Activated T-helper 17 cell treated with anti-CD3 and anti-CD28 coated beads, Interleukin-2, amount 50 U/mL, for 72 hours (primary cell): ENCODE data around the gene ING3. TPM values are rescaled to one million over a fixed set of nuclear protein-coding genes. Genes with fewer than 3 reads are reported as not detected.
A peak's percentile ranks its signal among the peaks of the same experiment; 100 is the strongest.

Experiments used
- ATAC-seq: fragments of 150-1000 bp; cut with Tn5 transposase; replicated peaks from 2 replicates; pipeline ENCODE4 v1.10.0; 2021; ENCODE audit warnings: mild to moderate bottlenecking, moderate library complexity
- H3K27ac Mint-ChIP-seq: one replicate; pipeline ENCODE4 v1.8.0; 2022; ENCODE audit warnings: mixed read lengths
- H3K27me3 Mint-ChIP-seq: one replicate; pipeline ENCODE4 v1.8.0; 2022; ENCODE audit warnings: mixed read lengths
- H3K36me3 Mint-ChIP-seq: one replicate; pipeline ENCODE4 v1.8.0; 2022; ENCODE audit warnings: low read depth, mild to moderate bottlenecking, mixed read lengths
- H3K4me1 Mint-ChIP-seq: one replicate; pipeline ENCODE4 v1.8.0; 2022; ENCODE audit warnings: mixed read lengths
- H3K4me3 Mint-ChIP-seq: one replicate; pipeline ENCODE4 v1.8.0; 2022; ENCODE audit warnings: mild to moderate bottlenecking, mixed read lengths
- H3K9me3 Mint-ChIP-seq: one replicate; pipeline ENCODE4 v1.8.0; 2022; ENCODE audit warnings: mixed read lengths
- total RNA-seq, 2 donors: library from RNA; stranded (reverse); gene quantifications; one replicate each; pipeline ENCODE4 v1.2.3, GENCODE V29; 2022

The ING3 gene
- total RNA-seq, 2 donors from 2014 or later = 21.9 to 29.9 TPM

- Mint-ChIP-seq H3K27ac (no peak overlapping the region), H3K9me3 (no peaks in the 10 kb centered on the region), H3K4me1 (no peaks in the 10 kb centered on the region), H3K36me3 (no peaks in the 10 kb centered on the region), H3K27me3 (peaks cover 3% of the 10 kb centered on the region), H3K4me3 (no peak overlapping the region)
- ATAC-seq = no peak
These were observed 9.5 kb upstream of the ING3 start for GRCh38 chr7:120941064-120941463.

- peaks cover 7% of the 10 kb centered on the region for H3K27me3 Mint-ChIP-seq
- ATAC-seq = no peak
- no peaks in the 10 kb centered on the region for H3K36me3 Mint-ChIP-seq
- H3K9me3 Mint-ChIP-seq = no peaks in the 10 kb centered on the region
- H3K4me3 Mint-ChIP-seq = no peak overlapping the region
- H3K27ac Mint-ChIP-seq = no peak overlapping the region
- no peaks in the 10 kb centered on the region for H3K4me1 Mint-ChIP-seq
These were observed 8.7 kb upstream of the ING3 start for GRCh38 chr7:120941856-120942255.

GRCh38 chr7:120942861-120943260 is 7.7 kb upstream of the ING3 start:
- Mint-ChIP-seq H3K27me3 (peaks cover 9% of the 10 kb centered on the region), H3K27ac (no peak overlapping the region), H3K9me3 (no peaks in the 10 kb centered on the region), H3K36me3 (no peaks in the 10 kb centered on the region), H3K4me1 (no peaks in the 10 kb centered on the region), H3K4me3 (no peak overlapping the region)
- no peak for ATAC-seq

GRCh38 chr7:120944826-120945562 is 5.6 kb upstream of the ING3 start:
- Mint-ChIP-seq H3K4me1 (peaks cover 8% of the 10 kb centered on the region), H3K36me3 (no peaks in the 10 kb centered on the region), H3K27me3 (peaks cover 12% of the 10 kb centered on the region), H3K9me3 (no peaks in the 10 kb centered on the region), H3K4me3 (no peak overlapping the region), H3K27ac (no peak overlapping the region)
- ATAC-seq = no peak

GRCh38 chr7:120947980-120948379 is 2.6 kb upstream of the ING3 start:
- ATAC-seq = no peak
- peaks cover 27% of the 10 kb centered on the region for H3K36me3 Mint-ChIP-seq
- no peak overlapping the region for H3K27ac Mint-ChIP-seq
- H3K4me1 Mint-ChIP-seq = peaks cover 12% of the 10 kb centered on the region
- no peaks in the 10 kb centered on the region for H3K9me3 Mint-ChIP-seq
- peaks cover 12% of the 10 kb centered on the region for H3K27me3 Mint-ChIP-seq
- peak overlapping the region; percentile 98 for H3K4me3 Mint-ChIP-seq

GRCh38 chr7:120949393-120949911 is 1.1 kb upstream of the ING3 start:
- Mint-ChIP-seq H3K9me3 (no peaks in the 10 kb centered on the region), H3K27me3 (peaks cover 12% of the 10 kb centered on the region), H3K4me1 (peaks cover 12% of the 10 kb centered on the region), H3K4me3 (peak overlapping the region; percentile 98), H3K27ac (peak overlapping the region; percentile 98), H3K36me3 (peaks cover 41% of the 10 kb centered on the region)
- ATAC-seq = no peak

- Mint-ChIP-seq H3K36me3 (peaks cover 47% of the 10 kb centered on the region), H3K4me1 (peaks cover 12% of the 10 kb centered on the region), H3K27ac (peak overlapping the region; percentile 98), H3K27me3 (peaks cover 12% of the 10 kb centered on the region), H3K9me3 (no peaks in the 10 kb centered on the region), H3K4me3 (peak overlapping the region; percentile 98)
- no peak for ATAC-seq
These were observed 509 bp upstream of the ING3 start for GRCh38 chr7:120949998-120950538.

- peaks cover 60% of the 10 kb centered on the region for H3K36me3 Mint-ChIP-seq
- H3K9me3 Mint-ChIP-seq = no peaks in the 10 kb centered on the region
- H3K4me3 Mint-ChIP-seq = peak overlapping the region; percentile 98
- peaks cover 9% of the 10 kb centered on the region for H3K27me3 Mint-ChIP-seq
- peak overlapping the region; percentile 98 for H3K27ac Mint-ChIP-seq
- H3K4me1 Mint-ChIP-seq = peaks cover 15% of the 10 kb centered on the region
- ATAC-seq = no peak
These were observed 727 bp downstream of the ING3 start for GRCh38 chr7:120951309-120951699.

- no peaks in the 10 kb centered on the region for H3K9me3 Mint-ChIP-seq
- H3K36me3 Mint-ChIP-seq = peaks cover 65% of the 10 kb centered on the region
- H3K27me3 Mint-ChIP-seq = peaks cover 7% of the 10 kb centered on the region
- H3K4me3 Mint-ChIP-seq = peak overlapping the region; percentile 98
- peaks cover 16% of the 10 kb centered on the region for H3K4me1 Mint-ChIP-seq
- ATAC-seq = no peak
- peak overlapping the region; percentile 98 for H3K27ac Mint-ChIP-seq
These were observed 1.2 kb downstream of the ING3 start for GRCh38 chr7:120951826-120952225.

- peaks cover 94% of the 10 kb centered on the region for H3K36me3 Mint-ChIP-seq
- H3K4me1 Mint-ChIP-seq = peaks cover 19% of the 10 kb centered on the region
- H3K27me3 Mint-ChIP-seq = no peaks in the 10 kb centered on the region
- H3K4me3 Mint-ChIP-seq = peak overlapping the region; percentile 32
- ATAC-seq = peak; percentile 41
- peak overlapping the region; percentile 82 for H3K27ac Mint-ChIP-seq
- H3K9me3 Mint-ChIP-seq = no peaks in the 10 kb centered on the region
These were observed 5.1 kb downstream of the ING3 start for GRCh38 chr7:120955577-120956149.

- no peak overlapping the region for H3K27ac Mint-ChIP-seq
- H3K36me3 Mint-ChIP-seq = peaks cover 79% of the 10 kb centered on the region
- no peak for ATAC-seq
These were observed 9.4 kb downstream of the ING3 start for GRCh38 chr7:120959929-120960484.

GRCh38 chr7:120960714-120961113 is 10.1 kb downstream of the ING3 start:
- Mint-ChIP-seq H3K9me3 (no peaks in the 10 kb centered on the region), H3K27ac (no peak overlapping the region), H3K4me3 (no peak overlapping the region), H3K36me3 (peaks cover 79% of the 10 kb centered on the region), H3K4me1 (peaks cover 15% of the 10 kb centered on the region), H3K27me3 (no peaks in the 10 kb centered on the region)
- no peak for ATAC-seq

More at GRCh38 chr7:120959929-120960484, 9.4 kb downstream of the ING3 start:
- Mint-ChIP-seq H3K4me1 (peaks cover 15% of the 10 kb centered on the region), H3K27me3 (no peaks in the 10 kb centered on the region), H3K9me3 (no peaks in the 10 kb centered on the region), H3K4me3 (no peak overlapping the region)

GRCh38 chr7:120961638-120962173 is 11.1 kb downstream of the ING3 start:
- H3K36me3 Mint-ChIP-seq = peaks cover 79% of the 10 kb centered on the region
- no peaks in the 10 kb centered on the region for H3K9me3 Mint-ChIP-seq

GRCh38 chr7:120964088-120964487 is 13.5 kb downstream of the ING3 start:
- ATAC-seq = no peak
- Mint-ChIP-seq H3K4me1 (peaks cover 5% of the 10 kb centered on the region), H3K36me3 (peaks cover 79% of the 10 kb centered on the region), H3K9me3 (no peaks in the 10 kb centered on the region), H3K27me3 (no peaks in the 10 kb centered on the region), H3K4me3 (no peak overlapping the region), H3K27ac (no peak overlapping the region)

More at GRCh38 chr7:120961638-120962173, 11.1 kb downstream of the ING3 start:
- H3K4me3 Mint-ChIP-seq = no peak overlapping the region
- H3K27ac Mint-ChIP-seq = no peak overlapping the region
- no peaks in the 10 kb centered on the region for H3K27me3 Mint-ChIP-seq
- peaks cover 11% of the 10 kb centered on the region for H3K4me1 Mint-ChIP-seq
- ATAC-seq = no peak
